Vagina (tissue), 2 donors: ENCODE results near the gene RBBP8NL.

Source experiments
- CTCF ChIP-seq, 3 experiments: fragments of 450-650 bp in 2 of 3; fragments of 200-600 bp in 1 of 3; sonication (generic) in 1 of 3; IDR thresholded peaks; one replicate each; pipeline ENCODE4 v1.5.1; 2017 to 2019; ENCODE audit warnings: antibody characterized with exemption in 3 of 3, mild to moderate bottlenecking in 2 of 3, moderate library complexity in 2 of 3
- POLR2A ChIP-seq, 2 donors: fragments of 450-650 bp; IDR thresholded peaks; one replicate each; pipeline ENCODE4 v1.6.1; 2017; ENCODE audit warnings: antibody characterized with exemption in 2 of 2, mild to moderate bottlenecking in 2 of 2, moderate library complexity in 2 of 2
- POLR2AphosphoS5 ChIP-seq, 2 donors: sonication (generic); formaldehyde crosslinking; IDR thresholded peaks; one replicate each; pipeline ENCODE4 v1.9.0; 2017; ENCODE audit warnings: antibody characterized with exemption in 2 of 2, mild to moderate bottlenecking in 2 of 2, low read depth in 1 of 2; ENCODE audit not compliant: insufficient read depth in 1 of 2

- TF ChIP-seq CTCF (IDR thresholded peaks at IDR 0.05) (no peak), POLR2A (IDR thresholded peaks at IDR 0.05) (no peak), POLR2AphosphoS5 (IDR thresholded peaks at IDR 0.05; ENCODE audit: insufficient read depth in 1 of 2, low read depth in 1 of 2) (no peak)
These were observed 36.5 kb upstream of the RBBP8NL start for GRCh38 chr20:62463651-62464424.
